NCI-H524 treated with DMSO at 0.1 percent for 48 hours (cell line): ENCODE data around the gene AIP.

Experiments
- DNase-seq: peaks from one replicate; lab custom pipeline; 2025; lab: John Stamatoyannopoulos, UW

The AIP gene

DNA sequence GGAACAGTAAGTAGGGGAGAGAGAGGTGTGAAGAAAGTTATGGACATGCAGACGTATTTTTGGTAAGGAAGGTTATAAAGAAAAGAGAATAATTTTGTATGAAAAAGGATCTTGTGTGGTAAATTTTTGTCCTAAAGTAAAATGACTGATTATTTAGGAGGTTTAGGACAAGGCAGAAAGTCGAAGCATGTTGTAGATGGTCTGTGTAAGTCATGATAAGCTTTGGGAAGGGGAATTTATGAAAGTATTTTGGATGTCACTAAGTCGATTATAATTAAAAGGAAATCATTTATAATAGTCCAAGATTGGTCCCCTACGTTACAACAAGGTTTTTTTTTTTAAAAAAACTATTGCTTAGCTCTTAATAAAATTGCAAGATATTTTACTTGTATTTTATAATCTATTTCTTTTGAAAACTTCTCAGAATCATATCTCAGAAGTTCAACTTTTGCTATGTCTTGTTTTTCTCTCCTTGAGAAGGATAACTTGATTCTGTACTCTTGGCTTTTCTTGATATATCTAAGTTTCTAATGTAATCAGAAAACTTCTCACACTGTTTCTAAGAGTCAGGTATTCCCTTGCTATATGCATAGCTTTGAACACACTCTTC, 51.3 kb downstream of the AIP start:
- DNase-seq = no peak

GRCh38 chr11:67535561-67535960, 52.7 kb downstream of the AIP start:
- no peak for DNase-seq

DNA sequence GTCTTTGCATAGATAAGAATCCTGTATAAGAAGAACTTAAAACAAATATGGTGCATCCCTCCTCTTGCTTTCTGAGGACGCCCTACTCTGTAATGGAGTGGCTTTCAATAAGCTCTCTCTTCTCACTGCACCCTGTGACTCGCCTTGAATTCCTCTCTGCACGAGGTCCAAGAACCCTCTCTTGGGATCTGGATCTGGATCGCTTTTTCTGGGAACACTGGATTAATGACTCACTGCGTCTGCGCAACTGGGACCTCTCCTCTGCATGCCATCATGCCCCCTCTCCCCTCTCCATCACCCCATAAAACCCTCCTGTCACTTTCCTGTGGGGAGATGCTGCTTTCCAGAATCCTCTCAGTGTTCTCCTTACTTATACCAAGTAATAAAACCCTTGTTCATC, 55.5 kb downstream of the AIP start:
- no peak for DNase-seq

GRCh38 chr11:67538823-67539505, 56.1 kb downstream of the AIP start:
- no peak for DNase-seq

DNA sequence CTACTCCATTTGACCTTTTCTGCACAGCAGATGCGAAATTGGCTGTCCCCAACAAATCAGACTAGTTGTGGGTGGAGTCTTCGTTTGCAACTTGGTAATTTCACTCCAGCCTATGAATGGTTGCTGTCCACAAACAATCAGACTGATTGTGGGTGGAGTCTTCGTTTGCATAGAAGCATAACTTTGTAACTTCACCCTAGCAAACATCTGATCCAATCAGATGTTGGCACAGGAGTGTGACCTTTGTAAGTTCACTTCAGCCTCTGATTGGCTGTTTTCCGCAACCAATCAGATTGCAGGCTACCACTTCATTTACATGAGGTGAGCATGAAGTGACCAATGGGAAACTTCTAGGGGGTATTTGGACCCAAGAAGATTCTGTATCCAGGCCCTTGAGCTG, 56.7 kb downstream of the AIP start:
- no peak for DNase-seq
